ENCODE data around the gene GRIN3B.

GRCh38 chr19:1040476-1041271 lies 40.5 kb downstream of the GRIN3B start:
- TF ChIP-seq MAFK (IDR thresholded peaks at IDR 0.05; ENCODE audit: low read depth, low read length) (peak; percentile 21; the same call in 1 of the 2 replicates), MXI1 (IDR thresholded peaks at IDR 0.05; ENCODE audit: borderline replicate concordance, low read depth, low read length) (no peak), POLR2A (IDR thresholded peaks at IDR 0.05; ENCODE audit: low read depth, low read length) (no peak), RCOR1 (IDR thresholded peaks at IDR 0.05; ENCODE audit: insufficient replicate concordance, low read length) (peak; percentile 91), RFX5 (IDR thresholded peaks at IDR 0.05; ENCODE audit: low read depth, low read length) (no peak), CTCF (conservative IDR thresholded peaks at IDR 0.05; ENCODE audit: low read depth, low read length) (no peak), ELK1 (IDR thresholded peaks at IDR 0.05; ENCODE audit: borderline replicate concordance, low read depth, low read length) (no peak), SMC3 (IDR thresholded peaks at IDR 0.05; ENCODE audit: low read depth, low read length) (no peak), FOS (IDR thresholded peaks at IDR 0.05; ENCODE audit: low read depth, low read length) (peak; percentile 55; the same call in 1 of the 2 replicates), RAD21 (IDR thresholded peaks at IDR 0.05; ENCODE audit: low read length) (no peak), CEBPB (IDR thresholded peaks at IDR 0.05; ENCODE audit: low read depth, low read length) (no peak), MAZ (IDR thresholded peaks at IDR 0.05; ENCODE audit: borderline replicate concordance, low read depth, low read length) (peak; percentile 24; the same call in 1 of the 2 replicates)
- TF ChIP-seq, protein P1, sequence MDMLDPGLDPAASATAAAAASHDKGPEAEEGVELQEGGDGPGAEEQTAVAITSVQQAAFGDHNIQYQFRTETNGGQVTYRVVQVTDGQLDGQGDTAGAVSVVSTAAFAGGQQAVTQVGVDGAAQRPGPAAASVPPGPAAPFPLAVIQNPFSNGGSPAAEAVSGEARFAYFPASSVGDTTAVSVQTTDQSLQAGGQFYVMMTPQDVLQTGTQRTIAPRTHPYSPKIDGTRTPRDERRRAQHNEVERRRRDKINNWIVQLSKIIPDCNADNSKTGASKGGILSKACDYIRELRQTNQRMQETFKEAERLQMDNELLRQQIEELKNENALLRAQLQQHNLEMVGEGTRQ (IDR thresholded peaks at IDR 0.05; ENCODE audit: low read depth, low read length), result no peak

Measured in IMR-90 (cell line).